HG03045 (cell line): ENCODE results near the gene CCDC80.
A peak's percentile ranks its signal among the peaks of the same experiment; 100 is the strongest.

Source experiments
- ATAC-seq: cut with Tn5 transposase; IDR thresholded peaks from one replicate; pipeline ENCODE4 v1.9.1; 2021; ENCODE audit warnings: mild to moderate bottlenecking, moderate library complexity; ENCODE audit not compliant: unreplicated experiment

CCDC80 gene, protein sequence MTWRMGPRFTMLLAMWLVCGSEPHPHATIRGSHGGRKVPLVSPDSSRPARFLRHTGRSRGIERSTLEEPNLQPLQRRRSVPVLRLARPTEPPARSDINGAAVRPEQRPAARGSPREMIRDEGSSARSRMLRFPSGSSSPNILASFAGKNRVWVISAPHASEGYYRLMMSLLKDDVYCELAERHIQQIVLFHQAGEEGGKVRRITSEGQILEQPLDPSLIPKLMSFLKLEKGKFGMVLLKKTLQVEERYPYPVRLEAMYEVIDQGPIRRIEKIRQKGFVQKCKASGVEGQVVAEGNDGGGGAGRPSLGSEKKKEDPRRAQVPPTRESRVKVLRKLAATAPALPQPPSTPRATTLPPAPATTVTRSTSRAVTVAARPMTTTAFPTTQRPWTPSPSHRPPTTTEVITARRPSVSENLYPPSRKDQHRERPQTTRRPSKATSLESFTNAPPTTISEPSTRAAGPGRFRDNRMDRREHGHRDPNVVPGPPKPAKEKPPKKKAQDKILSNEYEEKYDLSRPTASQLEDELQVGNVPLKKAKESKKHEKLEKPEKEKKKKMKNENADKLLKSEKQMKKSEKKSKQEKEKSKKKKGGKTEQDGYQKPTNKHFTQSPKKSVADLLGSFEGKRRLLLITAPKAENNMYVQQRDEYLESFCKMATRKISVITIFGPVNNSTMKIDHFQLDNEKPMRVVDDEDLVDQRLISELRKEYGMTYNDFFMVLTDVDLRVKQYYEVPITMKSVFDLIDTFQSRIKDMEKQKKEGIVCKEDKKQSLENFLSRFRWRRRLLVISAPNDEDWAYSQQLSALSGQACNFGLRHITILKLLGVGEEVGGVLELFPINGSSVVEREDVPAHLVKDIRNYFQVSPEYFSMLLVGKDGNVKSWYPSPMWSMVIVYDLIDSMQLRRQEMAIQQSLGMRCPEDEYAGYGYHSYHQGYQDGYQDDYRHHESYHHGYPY

DNA sequence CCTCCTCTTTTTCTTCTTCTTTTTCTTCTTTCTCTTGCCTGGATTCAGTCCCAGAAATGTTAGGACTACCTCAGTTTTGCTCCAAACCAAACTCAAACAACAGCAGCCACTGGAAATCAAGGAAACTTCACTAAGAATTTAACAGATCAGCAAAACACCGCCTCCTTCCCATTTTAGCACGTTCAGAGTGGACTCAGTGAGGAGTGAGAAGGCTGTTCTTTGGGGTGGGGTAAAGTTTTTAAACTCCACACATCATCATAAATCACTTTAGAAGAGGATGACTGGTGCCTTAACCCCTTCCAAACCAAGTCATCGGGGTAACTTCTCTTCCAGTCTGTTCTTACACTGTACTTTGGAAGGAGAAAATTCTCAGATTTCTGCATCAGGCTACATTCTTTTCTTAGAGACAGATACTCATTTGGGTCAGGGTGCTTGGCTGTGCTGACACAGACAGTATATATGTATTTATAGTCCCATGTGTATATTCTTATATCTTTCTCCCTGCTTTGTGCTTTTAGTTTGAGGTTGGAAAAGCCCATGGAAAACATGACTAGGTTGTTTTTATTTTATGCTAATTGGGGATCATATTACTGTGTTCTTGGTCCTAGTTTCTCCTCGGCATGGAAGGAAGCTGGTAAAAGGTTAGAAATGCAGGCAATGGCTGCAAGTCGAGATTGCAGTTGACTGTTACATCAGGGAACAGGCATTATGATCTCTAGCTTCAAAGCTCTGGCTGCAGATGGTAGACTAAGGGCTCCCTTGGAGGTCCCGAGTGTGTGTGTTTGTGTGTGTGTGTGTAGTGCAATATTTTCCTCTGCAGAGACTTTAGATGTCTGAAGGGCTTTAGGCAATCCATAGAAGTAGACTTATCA is at the start of gene CCDC80:
TSS of gene CCDC80 (minus strand) at position 214 of the 872 bp plus-strand sequence. CDS start 1,238 bp downstream, outside the sequence.
- ATAC-seq, result no peak

DNA sequence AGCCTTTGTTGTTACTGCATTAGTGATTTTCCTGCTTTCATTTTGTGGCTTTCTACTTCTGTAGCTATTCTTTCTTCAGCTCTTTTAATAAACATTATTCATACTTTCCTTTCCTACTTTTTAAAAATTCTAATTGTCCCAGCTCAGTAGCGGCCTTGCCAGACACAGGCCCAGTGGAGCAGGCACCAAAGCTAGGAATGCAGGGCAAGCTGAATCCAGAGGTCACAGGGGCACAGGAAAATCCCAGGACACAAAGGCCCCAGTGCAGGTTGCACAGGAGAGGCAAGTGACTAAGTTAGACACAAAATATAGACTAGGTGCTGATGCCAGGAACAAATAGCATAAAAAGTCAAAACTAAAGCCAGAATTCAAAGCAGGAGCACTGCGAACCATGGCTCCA is 49.0 kb upstream of the CCDC80 start:
- ATAC-seq, result no peak

DNA sequence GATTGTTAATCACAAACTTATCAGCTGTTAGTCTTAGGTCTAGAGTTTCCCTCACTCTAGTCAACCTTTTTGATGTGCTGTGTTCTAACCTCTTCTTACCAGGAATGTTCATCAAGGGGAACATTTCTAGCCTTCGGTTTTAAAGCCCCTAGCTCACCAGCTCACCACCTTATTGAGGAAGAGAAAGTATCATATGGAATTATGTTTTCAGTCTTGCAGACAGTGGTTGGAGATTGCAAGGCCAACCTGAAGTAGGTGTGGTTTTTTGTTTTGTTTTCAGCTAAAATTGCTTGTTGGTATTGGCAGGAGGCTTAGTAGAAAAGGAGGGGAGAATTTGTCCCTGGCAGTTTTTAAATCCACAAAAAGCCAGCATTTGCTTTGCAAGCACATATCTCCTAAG is 48.4 kb upstream of the CCDC80 start:
- ATAC-seq, result no peak

GRCh38 chr3:112688819-112689218 is 47.9 kb upstream of the CCDC80 start:
- no peak for ATAC-seq

- no peak for ATAC-seq
Observed at GRCh38 chr3:112688085-112688769, 47.3 kb upstream of the CCDC80 start.

GRCh38 chr3:112687616-112688015 is 46.7 kb upstream of the CCDC80 start:
- no peak for ATAC-seq

DNA sequence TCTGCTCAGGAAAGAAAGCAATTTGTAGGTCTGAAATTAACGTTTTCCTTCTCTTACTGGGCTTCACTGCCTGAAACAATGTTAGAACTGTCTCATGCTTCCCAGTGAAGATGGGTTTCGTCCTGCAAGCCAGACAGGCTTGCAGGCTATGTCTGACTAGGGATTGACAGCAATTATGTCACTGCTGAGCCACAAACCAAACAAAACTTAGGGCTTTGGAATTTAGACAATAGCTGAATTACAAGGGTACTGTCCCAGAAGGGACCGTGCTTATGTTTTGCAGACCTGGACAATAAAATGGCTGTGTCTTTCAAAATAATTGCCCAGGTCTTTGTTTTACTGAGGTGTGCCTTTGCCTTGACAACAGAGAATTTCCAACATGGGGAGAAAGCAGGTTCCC is 46.3 kb upstream of the CCDC80 start:
- no peak for ATAC-seq

- ATAC-seq, result no peak
Observed at GRCh38 chr3:112685956-112686799, 45.2 kb upstream of the CCDC80 start.

- no peak for ATAC-seq
Observed at GRCh38 chr3:112685420-112685819, 44.5 kb upstream of the CCDC80 start.

DNA sequence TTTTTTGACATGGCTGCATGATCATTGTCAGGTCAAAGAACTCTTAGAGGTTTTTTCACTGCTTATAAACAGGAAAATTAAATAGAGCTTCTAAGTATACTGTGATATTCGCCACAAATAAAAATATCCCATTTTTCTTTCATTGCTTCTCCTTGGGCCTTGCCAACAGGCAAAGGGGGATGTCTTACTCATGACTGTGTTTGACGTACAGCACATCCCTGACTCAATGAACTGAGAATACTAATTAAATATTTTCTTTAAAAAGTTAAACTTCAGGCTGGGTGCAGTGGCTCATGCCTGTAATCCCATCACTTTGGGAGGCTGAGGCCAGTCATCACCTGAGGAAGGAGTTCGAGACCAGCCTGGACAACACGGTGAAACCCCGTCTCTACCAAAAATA is 41.4 kb upstream of the CCDC80 start:
- ATAC-seq, result no peak

DNA sequence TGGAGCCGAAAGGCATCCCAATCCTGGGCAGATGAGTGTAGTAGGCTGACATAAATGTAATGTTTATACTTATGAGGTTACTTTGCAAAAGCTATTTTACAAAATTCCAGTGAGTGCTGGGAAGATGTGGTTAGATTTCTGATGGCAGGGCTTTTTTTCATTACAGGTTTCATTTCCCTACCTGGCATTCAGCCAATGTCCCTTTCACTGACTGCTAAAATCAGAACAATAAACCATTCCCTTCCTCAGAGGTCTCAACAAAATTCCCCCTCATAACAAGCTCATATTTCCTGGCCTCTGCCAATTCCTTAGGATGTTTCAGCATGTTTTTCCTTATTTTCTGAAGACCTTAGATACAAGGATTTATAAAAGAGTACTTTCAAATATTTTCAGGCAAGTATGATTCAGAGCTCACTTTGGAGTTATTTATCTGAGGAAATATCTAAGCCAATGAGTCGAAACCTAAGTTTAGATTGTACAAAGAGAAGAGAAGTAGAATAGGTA is 40.9 kb upstream of the CCDC80 start:
- no peak for ATAC-seq

DNA sequence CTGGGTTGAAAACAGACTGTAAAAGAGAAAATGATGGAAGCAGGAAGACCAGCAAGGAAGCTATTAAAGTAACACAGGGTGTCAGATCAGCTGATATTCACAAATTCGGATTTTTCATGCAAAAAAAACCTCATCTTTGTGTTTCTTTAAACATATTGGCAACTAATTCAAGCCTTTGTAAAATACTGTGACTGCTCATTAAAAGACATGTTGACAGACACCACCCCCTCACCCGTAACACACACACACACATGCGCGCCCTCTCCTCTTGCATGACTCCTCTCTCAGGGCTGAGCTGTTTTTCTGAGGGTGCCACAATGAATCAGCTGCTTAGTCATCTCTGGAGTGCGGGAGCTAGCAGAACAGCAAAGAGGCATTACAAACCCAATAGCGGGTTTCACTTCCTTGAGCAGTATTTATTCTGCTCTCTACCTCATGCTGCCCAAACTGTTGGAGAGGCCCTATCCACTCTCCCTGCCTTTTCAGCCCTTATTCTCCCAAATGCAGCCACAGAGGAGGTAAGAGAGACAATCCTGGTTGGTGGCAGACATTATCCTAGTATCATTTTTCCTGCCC is 35.8 kb upstream of the CCDC80 start:
- ATAC-seq, result peak; percentile 99

DNA sequence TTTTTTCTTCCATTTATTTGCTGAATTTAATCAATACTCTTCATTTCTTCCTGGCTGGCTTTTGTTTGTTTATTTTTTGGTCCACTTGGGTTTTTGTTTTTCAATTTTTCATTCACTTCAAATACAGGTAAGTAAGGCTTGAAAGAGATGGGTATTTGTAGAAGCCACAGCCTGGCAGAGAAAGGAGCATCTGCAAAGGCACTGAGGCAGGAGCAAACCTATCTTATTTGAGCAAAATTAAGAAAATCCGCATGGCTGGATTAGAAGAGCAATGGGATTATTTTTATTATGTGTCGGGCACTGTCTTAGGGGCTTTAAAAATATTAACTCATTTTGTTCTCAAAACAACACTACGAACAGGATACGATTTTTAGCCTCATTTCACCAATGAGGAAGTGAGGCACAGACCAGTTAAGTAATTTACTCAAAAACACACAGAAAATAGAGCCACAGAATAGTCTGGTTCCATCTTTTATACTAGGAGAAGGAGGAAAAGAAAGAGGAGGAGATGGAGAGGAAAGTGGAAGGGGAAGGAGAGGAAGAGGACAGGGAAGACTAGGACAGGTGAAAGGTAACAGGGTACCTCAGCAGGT is 35.1 kb upstream of the CCDC80 start:
- no peak for ATAC-seq

DNA sequence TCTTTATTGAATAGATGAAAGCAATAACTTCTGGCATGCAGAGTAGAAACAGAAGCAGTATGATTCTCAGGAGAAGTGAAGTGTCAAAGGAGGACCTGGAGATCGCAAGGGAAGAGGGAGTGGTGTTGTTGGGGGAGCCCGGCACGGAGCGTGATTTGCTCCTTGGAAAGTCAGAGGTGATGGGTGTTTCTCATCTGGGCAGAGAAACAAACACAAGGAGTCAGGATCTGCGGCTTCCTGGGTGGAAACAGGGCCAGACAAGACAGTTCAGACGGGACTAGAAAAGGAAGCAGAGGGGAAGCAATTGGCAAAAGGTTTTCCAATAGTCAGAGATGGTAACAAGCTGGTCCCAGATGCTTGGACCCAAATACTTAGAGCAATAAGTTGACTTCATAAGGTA is 34.4 kb upstream of the CCDC80 start:
- no peak for ATAC-seq

GRCh38 chr3:112672716-112673541 is 32.0 kb upstream of the CCDC80 start:
- no peak for ATAC-seq

DNA sequence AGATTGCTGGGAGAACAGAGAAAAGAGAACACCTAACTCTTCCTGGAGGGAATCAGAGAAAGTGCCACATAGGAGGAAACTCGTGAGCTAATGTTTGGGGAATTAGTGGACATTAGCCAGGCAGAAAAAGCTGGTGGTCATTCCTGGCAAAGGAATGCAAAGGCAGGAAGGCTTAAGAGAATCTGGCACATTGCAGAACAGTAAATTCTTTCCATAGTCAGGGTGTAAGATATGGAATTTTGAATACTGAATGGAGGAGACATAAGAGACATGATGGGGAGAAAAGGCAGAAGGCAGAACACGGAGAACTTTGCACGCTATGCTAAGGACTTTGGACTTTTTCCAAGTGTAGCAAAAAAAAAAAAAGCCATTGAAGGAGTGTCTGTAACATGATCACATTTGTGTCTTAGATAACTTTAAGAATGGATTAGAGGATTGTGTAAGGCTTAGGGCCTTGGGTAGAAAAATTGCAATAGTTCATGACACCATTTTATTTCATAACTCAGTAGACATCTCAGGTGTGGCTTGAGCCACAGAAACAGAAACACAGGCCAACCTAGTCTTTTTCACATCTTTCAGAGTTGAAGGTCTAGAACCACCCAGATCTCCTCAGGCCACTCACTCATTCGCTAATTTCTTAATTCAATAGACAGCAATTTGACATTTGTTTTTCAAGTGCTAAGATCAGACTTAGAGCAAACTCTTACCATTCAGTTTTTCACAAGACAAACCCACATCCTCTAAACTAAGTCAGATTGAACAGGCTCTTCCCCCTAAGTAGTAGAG is 31.2 kb upstream of the CCDC80 start:
- no peak for ATAC-seq

- no peak for ATAC-seq
Observed at GRCh38 chr3:112670824-112671223, 29.9 kb upstream of the CCDC80 start.
